Immature natural killer cell (primary cell): ENCODE results near the gene INTS13. TPM values are rescaled to one million over a fixed set of nuclear protein-coding genes. Genes with fewer than 3 reads are reported as not detected.
A peak's percentile ranks its signal among the peaks of the same experiment; 100 is the strongest.
"Not testable (repeated sequence)": the region's sequence is repeated elsewhere in the genome, so short reads cannot be mapped to it uniquely, and the experiment has no call there.

ENCODE experiments used
- DNase-seq, 3 donors: peaks; one replicate each; pipeline ENCODE4 v3.0.0; 2022; ENCODE audit warnings: mixed read lengths in 1 of 3
- H3K27ac Mint-ChIP-seq, 6 donors: one replicate each; pipeline ENCODE4 v1.8.0; 2020; ENCODE audit warnings: mixed read lengths in 6 of 6, mild to moderate bottlenecking in 5 of 6, inconsistent platforms in 4 of 6, moderate library complexity in 3 of 6
- H3K27me3 Mint-ChIP-seq, 3 donors: one replicate each; pipeline ENCODE4 v1.8.0; 2020 to 2021; ENCODE audit warnings: low read depth in 3 of 3, mild to moderate bottlenecking in 3 of 3, mixed read lengths in 3 of 3, moderate library complexity in 3 of 3, inconsistent platforms in 1 of 3
- H3K36me3 Mint-ChIP-seq, 3 donors: one replicate each; pipeline ENCODE4 v1.8.0; 2020; ENCODE audit warnings: mixed read lengths in 3 of 3, inconsistent platforms in 2 of 3, mild to moderate bottlenecking in 2 of 3
- H3K4me1 Mint-ChIP-seq, 2 donors: one replicate each; pipeline ENCODE4 v1.8.0; 2020; ENCODE audit warnings: inconsistent platforms in 2 of 2, mild to moderate bottlenecking in 2 of 2, mixed read lengths in 2 of 2, moderate library complexity in 1 of 2
- H3K4me3 Mint-ChIP-seq, 5 donors: one replicate each; pipeline ENCODE4 v1.8.0; 2020; ENCODE audit warnings: mild to moderate bottlenecking in 5 of 5, mixed read lengths in 5 of 5, inconsistent platforms in 3 of 5, moderate library complexity in 3 of 5
- H3K9me3 Mint-ChIP-seq, 6 donors: one replicate each; pipeline ENCODE4 v1.8.0; 2020; ENCODE audit warnings: mild to moderate bottlenecking in 6 of 6, mixed read lengths in 6 of 6, inconsistent platforms in 4 of 6, moderate library complexity in 3 of 6
- polyA plus RNA-seq, 3 donors: library from polyadenylated mRNA; unstranded; fragments of 300-500 nt; fragmentation: Illumina TruSeq; gene quantifications; one replicate each; pipeline ENCODE4 v1.2.3, GENCODE V29; 2021

INTS13 gene
- polyA plus RNA-seq, 3 donors from 2014 or later = 11.4 to 27.2 (median 21.9) TPM

DNA sequence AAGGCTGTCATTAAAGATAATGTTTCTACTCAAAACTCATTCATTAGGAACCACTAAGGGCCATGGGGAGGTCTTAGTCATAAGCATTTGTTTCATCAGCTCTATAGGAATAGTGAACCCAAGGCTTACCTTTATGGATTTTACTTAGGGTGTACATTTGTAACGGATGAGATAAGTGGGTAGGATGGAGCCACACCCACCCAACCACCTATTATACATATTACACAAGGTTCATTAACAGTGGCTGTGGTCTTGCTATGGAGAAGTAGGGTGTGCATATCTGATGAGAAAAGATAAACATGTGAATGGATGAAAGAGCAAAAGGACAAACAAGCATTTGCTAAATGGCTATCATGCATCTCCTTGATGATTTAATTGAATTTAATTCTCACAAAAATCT, 65.2 kb downstream of the INTS13 start:
- Mint-ChIP-seq H3K4me3 (no peak overlapping the region), H3K27me3 (peaks cover 0 to 2% (median 0%) of the 10 kb centered on the region in 3 donors), H3K27ac (no peak overlapping the region)

DNA sequence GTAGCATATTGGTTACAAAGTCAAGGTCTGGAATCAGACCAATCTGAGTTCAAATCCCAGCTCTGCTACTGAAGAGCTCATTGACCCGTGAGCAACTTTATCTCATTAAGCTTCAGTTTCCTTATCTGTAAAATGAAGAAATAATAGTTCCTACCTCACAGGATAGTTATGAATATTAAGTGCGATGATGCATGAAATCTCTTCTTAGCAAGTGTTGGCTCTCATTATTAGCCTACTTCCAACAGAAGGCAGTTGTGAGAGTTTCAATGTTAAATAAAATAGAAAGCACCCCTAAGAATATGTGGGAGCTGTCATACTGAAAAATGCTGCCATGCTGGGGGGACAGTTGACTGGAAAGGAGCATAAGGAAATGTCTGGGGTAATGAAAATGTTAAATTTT, 65.8 kb downstream of the INTS13 start:
- peaks cover 16 to 30% of the 10 kb centered on the region in 2 donors for H3K4me1 Mint-ChIP-seq
- no peak overlapping the region for H3K4me3 Mint-ChIP-seq
- no peak for DNase-seq
- H3K9me3 Mint-ChIP-seq = no peaks in the 10 kb centered on the region
- H3K27ac Mint-ChIP-seq = no peak overlapping the region
- H3K27me3 Mint-ChIP-seq = peaks cover 0 to 2% (median 0%) of the 10 kb centered on the region in 3 donors
- H3K36me3 Mint-ChIP-seq = peaks cover 0 to 4% (median 0%) of the 10 kb centered on the region in 3 donors

More for the DNA sequence above, 65.2 kb downstream of the INTS13 start:
- H3K4me1 Mint-ChIP-seq = peaks cover 10 to 24% of the 10 kb centered on the region in 2 donors
- DNase-seq = no peak
- H3K9me3 Mint-ChIP-seq = no peaks in the 10 kb centered on the region
- peaks cover 0 to 4% (median 0%) of the 10 kb centered on the region in 3 donors for H3K36me3 Mint-ChIP-seq

DNA sequence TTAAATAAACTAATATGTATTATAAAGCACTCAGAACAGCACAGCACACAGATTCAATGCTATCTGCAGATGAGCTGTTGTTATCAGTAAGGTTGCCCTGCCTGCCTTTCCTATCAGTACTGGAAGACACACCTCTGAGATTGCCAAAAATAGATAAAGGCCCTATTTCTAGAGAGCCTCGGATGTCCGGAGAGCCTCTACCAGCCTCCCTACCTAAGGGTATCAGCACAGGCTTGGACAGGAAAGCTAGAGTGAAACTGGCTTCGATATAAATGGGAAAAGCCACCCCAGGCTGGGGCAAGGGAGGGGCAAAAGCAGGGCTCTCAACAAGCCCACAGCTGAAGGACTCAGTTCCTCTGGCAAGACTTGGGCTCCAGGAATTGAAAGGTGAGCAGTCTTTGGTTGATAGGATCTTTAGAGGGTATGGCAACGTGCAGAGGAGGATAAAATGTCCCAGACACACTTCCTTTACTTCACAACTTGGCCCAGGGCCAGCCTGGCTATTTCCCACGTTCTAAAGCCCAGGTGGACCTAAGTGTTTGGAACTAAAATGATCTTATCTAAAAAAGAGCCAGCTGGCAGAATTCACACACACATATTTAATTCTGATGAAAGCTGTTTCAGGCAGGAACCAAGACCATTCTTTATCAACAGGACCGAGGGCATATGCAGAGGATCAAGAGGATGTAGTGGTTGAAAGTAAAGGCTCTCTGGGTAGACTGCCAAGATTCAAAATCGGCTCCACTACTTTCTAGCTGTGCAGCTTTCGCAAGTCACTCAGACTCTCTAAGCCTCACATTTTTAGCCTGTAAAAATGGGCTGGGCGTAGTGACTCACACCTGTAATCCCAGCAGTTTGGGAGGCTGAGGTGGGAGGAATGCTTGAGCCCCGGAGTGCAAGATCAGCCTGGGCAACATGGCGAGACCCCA, 67.0 kb downstream of the INTS13 start:
- H3K27me3 Mint-ChIP-seq = peaks cover 0 to 2% (median 0%) of the 10 kb centered on the region in 3 donors
- peaks cover 0 to 4% (median 0%) of the 10 kb centered on the region in 3 donors for H3K36me3 Mint-ChIP-seq

DNA sequence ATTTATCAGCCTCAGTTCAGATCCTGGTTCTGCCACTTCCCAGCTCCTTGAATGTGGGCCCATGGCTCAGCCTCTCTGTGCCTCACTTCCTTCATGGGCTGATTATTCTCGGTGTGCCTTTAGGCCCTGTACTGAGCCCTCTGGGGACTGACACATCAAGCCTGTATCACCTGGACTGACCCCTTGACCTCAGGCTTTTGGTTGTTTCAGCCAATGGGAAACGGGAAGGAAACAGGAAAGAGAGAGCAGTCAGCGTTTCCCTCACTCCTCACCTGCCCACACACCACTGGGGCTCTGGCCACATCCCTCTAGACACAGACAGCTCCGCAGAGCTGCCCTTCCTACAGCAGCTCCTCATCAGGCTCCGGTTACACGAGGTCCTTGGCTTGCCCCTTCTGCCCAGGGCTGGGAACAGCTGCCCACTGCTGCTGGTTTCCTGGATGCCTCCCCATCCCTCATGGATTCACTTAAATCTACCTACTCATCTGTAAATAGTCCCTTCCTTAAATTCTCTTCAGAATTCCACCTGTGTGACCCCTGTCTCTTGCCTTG, 67.8 kb downstream of the INTS13 start:
- Mint-ChIP-seq H3K4me3 (no peak overlapping the region), H3K27me3 (no peaks in the 10 kb centered on the region), H3K9me3 (no peaks in the 10 kb centered on the region), H3K36me3 (no peaks in the 10 kb centered on the region), H3K27ac (peak overlapping the region in 2 of 6 donors; percentile 25 to 45), H3K4me1 (peaks cover 18 to 40% of the 10 kb centered on the region in 2 donors)
- no peak for DNase-seq

More for the DNA sequence above, 67.0 kb downstream of the INTS13 start:
- peak overlapping the region in 1 of 6 donors; percentile 25 for H3K27ac Mint-ChIP-seq
- H3K4me1 Mint-ChIP-seq = peaks cover 18 to 34% of the 10 kb centered on the region in 2 donors
- H3K9me3 Mint-ChIP-seq = no peaks in the 10 kb centered on the region
- DNase-seq = no peak
- no peak overlapping the region for H3K4me3 Mint-ChIP-seq

DNA sequence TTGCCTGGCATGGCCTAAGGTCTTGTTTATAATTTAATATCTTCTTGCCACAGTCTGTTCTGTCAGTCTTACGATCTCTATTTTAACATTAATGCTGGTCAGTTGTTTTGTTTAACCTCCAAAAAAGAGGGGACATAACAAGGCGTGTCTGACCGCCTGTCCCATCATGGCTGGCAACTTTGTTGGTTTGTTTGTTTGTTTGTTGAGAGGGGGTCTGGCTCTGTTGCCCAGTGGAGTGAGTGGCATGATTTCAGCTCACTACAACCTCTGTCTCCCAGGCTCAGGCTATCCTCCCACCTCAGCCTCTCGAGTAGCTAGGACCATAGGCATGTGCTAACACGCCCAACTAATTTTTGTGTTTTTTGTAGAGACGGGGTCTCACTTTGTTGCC, 68.7 kb downstream of the INTS13 start:
- H3K4me1 Mint-ChIP-seq = peaks cover 18 to 34% of the 10 kb centered on the region in 2 donors
- H3K36me3 Mint-ChIP-seq = no peaks in the 10 kb centered on the region
- no peak overlapping the region for H3K4me3 Mint-ChIP-seq
- H3K27ac Mint-ChIP-seq = no peak overlapping the region
- no peaks in the 10 kb centered on the region for H3K9me3 Mint-ChIP-seq
- H3K27me3 Mint-ChIP-seq = no peaks in the 10 kb centered on the region
- DNase-seq = no peak

DNA sequence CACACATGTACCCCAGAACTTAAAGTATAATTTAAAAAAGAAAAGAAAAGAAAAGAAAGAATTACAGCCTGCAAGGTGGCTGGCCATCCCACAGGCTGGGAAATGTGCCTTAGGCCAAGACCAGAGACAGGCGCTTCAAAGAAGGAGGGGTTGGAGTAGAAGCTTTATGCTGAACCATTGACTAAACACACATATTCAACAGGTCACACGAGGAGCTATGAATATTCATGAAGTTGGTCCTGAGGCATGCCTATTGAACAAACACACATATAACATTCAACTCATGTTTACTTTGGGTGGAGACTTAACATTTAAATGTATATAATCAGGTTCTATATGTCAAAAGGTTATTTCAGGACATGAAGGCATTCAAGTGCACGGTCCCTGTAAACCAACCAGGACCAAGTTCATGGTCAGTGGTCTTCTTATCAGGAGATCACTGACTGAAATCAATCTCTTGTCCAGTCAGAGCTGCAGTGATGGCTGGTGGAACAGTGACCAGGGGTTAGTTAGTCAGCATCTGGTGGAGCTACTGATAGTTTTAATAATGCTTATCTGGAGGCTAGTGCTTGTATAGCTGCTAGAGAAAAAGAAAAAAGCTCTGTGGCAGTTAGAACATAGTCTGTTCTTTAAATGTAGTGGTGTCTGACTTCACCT, 69.2 kb downstream of the INTS13 start:
- H3K4me1 Mint-ChIP-seq = peaks cover 18 to 34% of the 10 kb centered on the region in 2 donors
- H3K4me3 Mint-ChIP-seq = no peak overlapping the region
- H3K36me3 Mint-ChIP-seq = no peaks in the 10 kb centered on the region
- no peak overlapping the region for H3K27ac Mint-ChIP-seq
- no peak for DNase-seq
- no peaks in the 10 kb centered on the region for H3K27me3 Mint-ChIP-seq
- no peaks in the 10 kb centered on the region for H3K9me3 Mint-ChIP-seq

DNA sequence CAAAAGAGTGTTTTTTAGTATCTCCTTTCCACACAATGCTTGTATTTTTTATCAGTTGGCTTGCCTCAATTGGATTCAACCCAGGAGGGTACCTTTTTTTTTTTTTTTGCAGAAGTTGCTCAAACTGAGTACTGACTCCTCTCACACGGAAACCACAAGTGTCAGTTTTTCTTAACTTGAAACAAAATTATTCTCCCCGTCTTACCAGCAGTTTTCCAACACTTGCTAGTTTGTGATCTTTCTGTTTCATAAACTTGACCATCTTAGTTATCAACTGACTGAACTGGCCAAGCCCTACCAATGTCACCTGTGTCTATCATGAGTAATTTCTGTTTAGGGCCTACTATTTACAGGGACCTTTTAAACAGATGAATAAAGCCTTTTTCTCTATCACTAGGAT, 70.7 kb downstream of the INTS13 start:
- Mint-ChIP-seq H3K4me3 (peak overlapping the region; percentile 9 to 63 (median 31)), H3K4me1 (peaks cover 18 to 34% of the 10 kb centered on the region in 2 donors), H3K9me3 (no peaks in the 10 kb centered on the region), H3K27me3 (peaks cover 0 to 3% (median under 1%) of the 10 kb centered on the region in 3 donors), H3K36me3 (no peaks in the 10 kb centered on the region), H3K27ac (peak overlapping the region; percentile 12 to 80 (median 45))
- peak; percentile 20 to 30 (median 20) for DNase-seq

DNA sequence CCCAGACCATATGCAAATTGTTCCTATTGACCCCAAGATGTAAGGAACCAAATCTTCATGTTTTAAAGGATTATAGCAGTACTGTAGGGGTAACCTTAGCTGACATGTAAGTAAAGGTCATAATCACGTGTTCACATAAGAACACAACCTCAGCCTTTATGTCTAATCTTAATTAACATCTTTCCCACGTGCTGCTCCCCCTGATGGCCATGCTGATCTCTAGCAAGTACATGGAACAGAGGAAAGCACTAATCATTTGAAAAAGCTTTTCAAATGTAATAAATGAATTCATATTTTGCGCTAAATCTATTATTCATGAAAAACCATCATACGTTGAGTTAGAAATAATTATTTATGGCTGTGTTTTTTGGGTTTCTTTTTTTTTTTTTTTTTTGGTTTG, 74.3 kb downstream of the INTS13 start:
- H3K4me1 Mint-ChIP-seq = peaks cover 11 to 21% of the 10 kb centered on the region in 2 donors
- H3K27me3 Mint-ChIP-seq = peaks cover 0 to 4% (median 3%) of the 10 kb centered on the region in 3 donors
- H3K36me3 Mint-ChIP-seq = no peaks in the 10 kb centered on the region
- no peak for DNase-seq
- H3K9me3 Mint-ChIP-seq = no peaks in the 10 kb centered on the region
- H3K4me3 Mint-ChIP-seq = no peak overlapping the region
- H3K27ac Mint-ChIP-seq = no peak overlapping the region

DNA sequence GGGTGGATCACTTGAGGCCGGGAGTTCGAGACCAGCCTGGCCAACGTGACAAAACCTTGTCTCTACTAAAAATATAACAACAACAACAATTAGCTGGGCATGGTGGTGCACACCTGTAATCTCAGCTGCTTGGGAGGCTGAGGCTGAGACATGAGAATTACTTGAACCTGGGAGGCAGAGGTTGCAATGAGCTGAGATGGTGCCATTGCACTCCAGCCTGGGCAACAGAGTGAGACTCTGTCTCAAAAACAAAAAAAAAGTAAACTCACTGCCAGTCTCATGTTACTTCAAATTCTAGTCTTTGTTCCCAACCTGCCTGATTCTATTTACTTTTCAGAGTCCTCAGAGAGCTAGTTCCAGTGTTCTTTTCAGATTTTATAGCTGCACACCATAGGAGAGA, 75.0 kb downstream of the INTS13 start:
- not testable (repeated sequence) for DNase-seq, H3K36me3 Mint-ChIP-seq, H3K9me3 Mint-ChIP-seq, H3K27me3 Mint-ChIP-seq, H3K27ac Mint-ChIP-seq, H3K4me3 Mint-ChIP-seq
- peaks cover 10 to 18% of the 10 kb centered on the region in 2 donors for H3K4me1 Mint-ChIP-seq

DNA sequence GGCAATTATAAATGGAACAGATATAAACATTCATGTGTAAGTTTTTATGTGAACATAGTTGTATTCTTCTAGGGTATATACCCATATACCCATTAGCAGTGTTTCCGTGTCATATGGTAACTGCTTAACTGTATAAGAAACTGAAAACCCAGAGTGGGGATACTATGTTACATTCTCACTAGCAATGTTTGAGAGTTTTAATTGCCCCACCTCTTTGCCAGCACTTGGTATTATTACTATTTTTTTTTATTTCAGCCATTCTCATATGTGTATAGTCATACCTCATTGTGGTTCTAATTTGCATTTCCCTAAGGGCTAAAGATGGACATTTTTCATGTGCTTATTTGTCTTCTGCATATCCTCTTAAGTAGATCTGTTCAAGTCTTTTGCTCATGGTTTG, 76.1 kb downstream of the INTS13 start:
- Mint-ChIP-seq H3K4me1 (peaks cover 0 to 7% of the 10 kb centered on the region in 2 donors), H3K36me3 (no peaks in the 10 kb centered on the region), H3K27ac (no peak overlapping the region), H3K4me3 (no peak overlapping the region), H3K27me3 (peaks cover 0 to 4% (median 3%) of the 10 kb centered on the region in 3 donors), H3K9me3 (no peaks in the 10 kb centered on the region)
- no peak for DNase-seq

DNA sequence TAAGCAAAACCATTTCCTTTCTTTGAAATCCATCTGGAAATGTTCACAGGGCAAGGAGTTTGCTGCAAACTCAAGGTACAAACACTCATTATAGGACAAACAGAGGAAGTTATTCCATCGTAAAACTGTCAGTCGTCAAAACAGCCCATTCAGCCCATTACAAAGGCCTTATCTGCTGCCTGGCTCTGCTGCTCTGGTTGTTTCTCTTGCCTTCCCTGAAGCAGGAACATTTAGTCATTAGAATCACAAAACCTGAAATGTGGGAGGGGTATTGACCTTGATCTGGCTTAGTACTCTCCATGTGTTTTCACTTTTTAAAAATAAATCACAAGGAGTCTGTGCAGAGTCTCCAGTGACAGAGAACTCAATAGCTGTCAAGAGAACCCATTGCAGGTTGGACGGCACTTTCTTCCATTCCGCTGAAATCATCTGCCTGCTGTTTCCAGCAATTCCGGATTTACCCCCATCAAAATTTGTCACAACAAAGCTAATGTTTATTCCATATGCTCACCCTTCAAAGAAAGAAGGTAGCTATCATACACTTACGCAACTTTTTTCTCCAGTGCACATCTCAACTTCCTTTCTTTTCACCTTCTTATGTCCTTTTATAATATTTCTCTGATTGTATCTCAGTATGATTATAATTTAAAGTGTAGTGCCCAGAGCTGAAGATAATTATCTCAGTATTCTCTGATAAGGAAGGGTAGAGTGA, 80.2 kb downstream of the INTS13 start:
- no peak for DNase-seq
- Mint-ChIP-seq H3K27ac (no peak overlapping the region), H3K4me3 (no peak overlapping the region), H3K27me3 (peaks cover 0 to 4% (median 3%) of the 10 kb centered on the region in 3 donors), H3K9me3 (no peaks in the 10 kb centered on the region), H3K36me3 (no peaks in the 10 kb centered on the region), H3K4me1 (no peaks in the 10 kb centered on the region)

DNA sequence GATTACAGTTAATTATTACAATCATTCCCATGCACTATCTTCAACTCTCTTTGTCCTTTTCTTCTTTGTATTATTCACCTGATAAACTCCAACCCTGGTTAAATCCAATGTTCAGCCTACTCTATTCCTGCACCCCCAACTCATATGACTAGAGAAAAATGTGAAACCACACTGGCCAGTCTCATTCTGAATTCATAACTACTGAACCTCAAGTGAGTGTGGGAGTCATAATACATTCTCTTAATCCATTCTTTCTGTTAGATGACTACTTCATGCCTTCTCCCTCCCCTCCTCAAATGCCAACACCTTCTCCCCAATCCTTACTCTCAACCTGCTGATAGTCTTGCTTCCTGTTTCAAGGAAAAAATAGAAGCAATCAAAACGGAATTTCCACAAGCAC, 82.4 kb downstream of the INTS13 start:
- DNase-seq = no peak
- peaks cover 0 to 2% (median 0%) of the 10 kb centered on the region in 3 donors for H3K27me3 Mint-ChIP-seq
- no peak overlapping the region for H3K27ac Mint-ChIP-seq
- H3K4me1 Mint-ChIP-seq = no peaks in the 10 kb centered on the region
- H3K36me3 Mint-ChIP-seq = no peaks in the 10 kb centered on the region
- H3K4me3 Mint-ChIP-seq = no peak overlapping the region
- H3K9me3 Mint-ChIP-seq = no peaks in the 10 kb centered on the region
